Fibroblast of mammary gland (primary cell): ENCODE data around the gene VSTM4.
A peak's percentile ranks its signal among the peaks of the same experiment; 100 is the strongest.

Experiments used
- DNase-seq: peaks from one replicate; pipeline ENCODE4 v3.0.0-alpha.2; 2010; ENCODE audit warnings: low read depth
- H3K4me3 ChIP-seq: 2 replicates; pipeline ENCODE4 v1.5.1; 2011; ENCODE audit warnings: low read depth, mild to moderate bottlenecking, low read length, moderate library complexity; ENCODE audit not compliant: control insufficient read depth
- TF ChIP-seq, protein P1 (sequence below): conservative IDR thresholded peaks from 2 replicates; pipeline ENCODE4 v1.5.1; 2011; ENCODE audit warnings: low read depth, low read length, inconsistent platforms; ENCODE audit not compliant: control insufficient read depth, insufficient read depth

Gene VSTM4

DNA sequence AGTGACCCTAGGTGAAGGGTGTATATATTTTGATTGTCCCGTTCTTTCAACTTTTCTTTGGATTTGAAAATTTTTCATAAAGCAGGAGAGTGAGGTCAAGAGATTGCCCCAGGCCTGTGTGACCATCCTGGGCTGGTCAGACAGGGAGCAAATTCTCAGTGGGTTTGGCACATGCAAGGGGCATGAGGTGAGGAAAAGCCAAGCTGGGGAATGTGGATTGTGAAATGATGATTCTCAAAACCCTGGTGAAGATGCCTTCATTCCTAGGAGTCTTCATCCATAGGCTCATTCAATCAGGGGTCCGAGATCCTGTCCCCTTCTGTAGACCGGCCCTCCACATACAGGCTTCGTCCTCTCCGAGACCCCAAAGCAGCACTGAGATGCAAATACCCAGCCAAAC, 45.5 kb upstream of the VSTM4 start:
- DNase-seq, result no peak
- H3K4me3 ChIP-seq, result no peak overlapping the region
- TF ChIP-seq, protein P1, sequence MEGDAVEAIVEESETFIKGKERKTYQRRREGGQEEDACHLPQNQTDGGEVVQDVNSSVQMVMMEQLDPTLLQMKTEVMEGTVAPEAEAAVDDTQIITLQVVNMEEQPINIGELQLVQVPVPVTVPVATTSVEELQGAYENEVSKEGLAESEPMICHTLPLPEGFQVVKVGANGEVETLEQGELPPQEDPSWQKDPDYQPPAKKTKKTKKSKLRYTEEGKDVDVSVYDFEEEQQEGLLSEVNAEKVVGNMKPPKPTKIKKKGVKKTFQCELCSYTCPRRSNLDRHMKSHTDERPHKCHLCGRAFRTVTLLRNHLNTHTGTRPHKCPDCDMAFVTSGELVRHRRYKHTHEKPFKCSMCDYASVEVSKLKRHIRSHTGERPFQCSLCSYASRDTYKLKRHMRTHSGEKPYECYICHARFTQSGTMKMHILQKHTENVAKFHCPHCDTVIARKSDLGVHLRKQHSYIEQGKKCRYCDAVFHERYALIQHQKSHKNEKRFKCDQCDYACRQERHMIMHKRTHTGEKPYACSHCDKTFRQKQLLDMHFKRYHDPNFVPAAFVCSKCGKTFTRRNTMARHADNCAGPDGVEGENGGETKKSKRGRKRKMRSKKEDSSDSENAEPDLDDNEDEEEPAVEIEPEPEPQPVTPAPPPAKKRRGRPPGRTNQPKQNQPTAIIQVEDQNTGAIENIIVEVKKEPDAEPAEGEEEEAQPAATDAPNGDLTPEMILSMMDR, result no peak

GRCh38 chr10:49160110-49160509, 44.8 kb upstream of the VSTM4 start:
- TF ChIP-seq, protein P1, result no peak
- no peak overlapping the region for H3K4me3 ChIP-seq
- DNase-seq, result no peak

DNA sequence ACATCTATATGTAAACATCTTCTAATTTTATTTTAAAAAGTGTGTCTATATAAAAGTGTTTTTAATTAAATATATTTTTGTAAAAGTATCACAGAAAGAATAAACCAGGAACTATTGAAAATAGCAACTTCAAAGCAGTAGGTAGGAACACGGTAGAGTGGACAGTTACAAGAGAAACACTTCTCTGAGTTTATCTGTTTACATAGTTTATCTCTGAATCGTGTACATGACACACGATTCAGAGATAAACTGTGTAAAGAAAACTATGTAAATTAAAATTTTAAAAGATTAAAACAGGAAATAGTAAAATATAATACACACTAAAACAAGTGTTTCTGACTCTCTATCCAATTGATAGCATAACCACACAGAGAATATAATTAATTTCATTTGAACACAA, 43.6 kb upstream of the VSTM4 start:
- no peak overlapping the region for H3K4me3 ChIP-seq
- TF ChIP-seq, protein P1, result no peak
- DNase-seq, result no peak

DNA sequence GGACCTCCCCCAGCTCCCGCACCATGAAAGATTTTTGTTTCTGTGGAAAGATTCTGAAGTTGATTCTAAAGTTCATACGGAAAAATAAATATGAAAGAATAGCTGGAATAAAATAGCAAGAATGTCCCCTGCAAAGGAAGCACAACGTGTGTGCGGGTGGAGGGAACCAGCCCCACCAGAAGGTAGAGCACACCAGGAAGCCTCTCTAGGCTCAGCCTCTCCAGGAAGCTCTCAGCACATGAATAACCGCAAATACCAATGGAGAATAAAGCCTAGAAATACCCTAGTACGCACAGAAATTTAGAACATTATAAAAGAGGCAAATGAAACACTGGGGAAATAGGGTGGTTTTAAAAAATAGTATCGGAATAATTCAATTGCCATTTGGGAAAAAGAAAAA, 43.1 kb upstream of the VSTM4 start:
- TF ChIP-seq, protein P1, result no peak
- H3K4me3 ChIP-seq, result no peak overlapping the region
- DNase-seq, result no peak

GRCh38 chr10:49157229-49157628, 41.9 kb upstream of the VSTM4 start:
- no peak for DNase-seq
- no peak overlapping the region for H3K4me3 ChIP-seq
- TF ChIP-seq, protein P1, result no peak

DNA sequence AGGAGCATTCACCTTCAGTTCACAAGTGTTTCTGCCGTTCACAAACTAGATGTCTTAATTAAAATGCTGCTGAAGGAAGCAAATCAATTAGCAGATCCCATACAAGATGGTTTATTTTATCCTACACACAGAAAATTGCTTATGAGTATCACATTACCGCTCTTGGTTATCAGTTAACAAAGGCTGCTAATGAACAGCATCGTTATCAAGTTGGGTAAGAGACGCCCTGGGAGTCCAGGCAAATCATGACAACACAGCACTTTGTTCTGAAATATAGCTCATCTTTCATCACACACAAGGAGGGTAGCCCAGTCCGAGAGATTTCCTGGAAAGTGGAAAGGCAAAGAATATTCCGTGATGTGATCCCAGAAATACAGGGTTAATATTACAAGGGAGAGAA, 39.3 kb upstream of the VSTM4 start:
- TF ChIP-seq, protein P1, result no peak
- H3K4me3 ChIP-seq, result no peak overlapping the region
- no peak for DNase-seq

- H3K4me3 ChIP-seq, result no peak overlapping the region
- TF ChIP-seq, protein P1, result no peak
- peak; percentile 74 for DNase-seq
Observed at GRCh38 chr10:49153971-49154370, 38.6 kb upstream of the VSTM4 start.
